HCT116 (cell line): Measurements from ENCODE around the gene SH2B3. TPM values are rescaled to one million over a fixed set of nuclear protein-coding genes. Genes with fewer than 3 reads are reported as not detected.

ENCODE experiments used
- ATAC-seq: fragments of 200-7000 bp; cut with Tn5 transposase; 2 replicates; pipeline ENCODE4 v1.9.1; 2020; ENCODE audit warnings: mild to moderate bottlenecking, moderate library complexity
- BruUV-seq: library from RNA; stranded (reverse); fragments of 400-500 nt; replicated peaks from 2 replicates; lab custom pipeline; 2021; lab: Mats Ljungman, UMichigan
- CTCF ChIA-PET: fragments of 300-600 bp; sonication (Branson Sonifier 250); formaldehyde crosslinking; loops from one replicate; lab custom pipeline; 2021; ENCODE audit warnings: antibody characterized with exemption; lab: Charles Lee
- POLR2A ChIA-PET: fragments of 300-600, 350-600 bp; sonication (Branson Sonifier 250); formaldehyde crosslinking; loops from one replicate; lab custom pipeline; 2021; ENCODE audit warnings: antibody characterized with exemption; lab: Charles Lee
- RAD21 ChIA-PET, 2 experiments: fragments of 300-600 bp; sonication (Branson Sonifier 250); formaldehyde crosslinking; loops; one replicate each; lab custom pipeline; 2023; ENCODE audit warnings: low total read pairs in 2 of 2; ENCODE audit not compliant: uncharacterized antibody in 2 of 2, unreplicated experiment in 2 of 2, low non-redundant PET in 1 of 2; lab: Charles Lee
- DNase-seq: peaks from one replicate; pipeline ENCODE4 v3.0.0-alpha.2; 2010; ENCODE audit warnings: low read depth, low spot score
- H2AFZ ChIP-seq: fragments of 200-600 bp; shearing (Covaris generic), sonication (generic); 2 replicates; pipeline ENCODE4 v1.6.1; 2017; ENCODE audit warnings: low read depth, mixed run types, mixed read lengths, antibody characterized with exemption, low read length; ENCODE audit not compliant: poor library complexity, severe bottlenecking
- H3K27ac ChIP-seq: 2 replicates; pipeline ENCODE4 v1.5.1; 2012; ENCODE audit warnings: low read depth, low read length
- H3K27me3 ChIP-seq: fragments of 200-600 bp; sonication (generic); 2 replicates; pipeline ENCODE4 v1.6.1; 2016; ENCODE audit warnings: mixed run types, low read length, mixed read lengths; ENCODE audit not compliant: insufficient read depth
- H3K36me3 ChIP-seq, 2 experiments: fragments of 200-500 bp in 1 of 2; fragments of 200-600 bp in 1 of 2; sonication (Bioruptor generic) in 1 of 2; sonication (generic) in 1 of 2; 2 replicates each; pipeline versions ENCODE4 v1.5.1 to v1.6.1; 2014 to 2016; ENCODE audit warnings: low read length in 2 of 2, inconsistent platforms in 1 of 2, mixed read lengths in 1 of 2, mixed run types in 1 of 2; ENCODE audit not compliant: insufficient read depth in 2 of 2, control insufficient read depth in 1 of 2
- H3K4me1 ChIP-seq, 2 experiments: fragments of 200-600 bp in 1 of 2; sonication (generic) in 1 of 2; 2 replicates each; pipeline versions ENCODE4 v1.5.1 to v1.6.1; 2012 to 2017; ENCODE audit warnings: low read length in 2 of 2, inconsistent platforms in 1 of 2, mild to moderate bottlenecking in 1 of 2, mixed read lengths in 1 of 2, mixed run types in 1 of 2, moderate library complexity in 1 of 2; ENCODE audit not compliant: insufficient read depth in 2 of 2, control insufficient read depth in 1 of 2
- H3K4me2 ChIP-seq: fragments of 200-600 bp; sonication (generic); 2 replicates; pipeline ENCODE4 v1.6.1; 2017; ENCODE audit warnings: mixed run types, low read length, mixed read lengths
- H3K4me3 ChIP-seq, 2 experiments: fragments of 200-600 bp in 1 of 2; sonication (generic) in 1 of 2; replicated peaks in 1 of 2; 2 replicates each; pipeline ENCODE4 v1.5.1; 2011 to 2016; ENCODE audit warnings: low read length in 2 of 2, control low read depth in 1 of 2, low read depth in 1 of 2, mild to moderate bottlenecking in 1 of 2, mixed read lengths in 1 of 2, mixed run types in 1 of 2
- H3K79me2 ChIP-seq: fragments of 200-600 bp; sonication (generic); 2 replicates; pipeline ENCODE4 v1.6.1; 2017; ENCODE audit warnings: mild to moderate bottlenecking, mixed run types, low read length, moderate library complexity, mixed read lengths; ENCODE audit not compliant: insufficient read depth
- H3K9ac ChIP-seq: fragments of 200-600 bp; sonication (generic); 2 replicates; pipeline ENCODE4 v1.6.1; 2016; ENCODE audit warnings: low read length, mixed read lengths
- H3K9me2 ChIP-seq: fragments of 200-600 bp; sonication (generic), shearing (Covaris generic); 2 replicates; pipeline ENCODE4 v1.6.1; 2017; ENCODE audit warnings: mixed run types, mild to moderate bottlenecking, moderate library complexity; ENCODE audit not compliant: insufficient read depth
- H3K9me3 ChIP-seq, 2 experiments: fragments of 200-500 bp in 1 of 2; fragments of 200-600 bp in 1 of 2; sonication (Bioruptor generic) in 1 of 2; sonication (generic) in 1 of 2; 2 replicates each; pipeline ENCODE4 v1.6.1; 2014 to 2017; ENCODE audit warnings: low read length in 2 of 2, mixed read lengths in 2 of 2, inconsistent platforms in 1 of 2, low read depth in 1 of 2, mild to moderate bottlenecking in 1 of 2, mixed run types in 1 of 2, moderate library complexity in 1 of 2; ENCODE audit not compliant: control insufficient read depth in 1 of 2, insufficient read depth in 1 of 2
- H4K20me1 ChIP-seq: fragments of 200-600 bp; sonication (generic), shearing (Covaris generic); 2 replicates; pipeline ENCODE4 v1.6.1; 2017; ENCODE audit warnings: mixed run types, mild to moderate bottlenecking, moderate library complexity; ENCODE audit not compliant: insufficient read depth
- CEBPB ChIP-seq: IDR thresholded peaks from 2 replicates; pipeline ENCODE4 v1.6.1; 2012; ENCODE audit warnings: low read depth
- EZH2 ChIP-seq: fragments of 200-600 bp; sonication (generic); IDR thresholded peaks from 2 replicates; pipeline ENCODE4 v1.6.1; 2017; ENCODE audit warnings: antibody characterized with exemption, mixed run types
- EZH2phosphoT487 ChIP-seq: fragments of 200-600 bp; IDR thresholded peaks from 2 replicates; pipeline ENCODE4 v1.6.1; 2018; ENCODE audit warnings: antibody characterized with exemption, borderline replicate concordance
- FOSL1 ChIP-seq: IDR thresholded peaks from 2 replicates; pipeline ENCODE4 v1.6.1; 2012; ENCODE audit warnings: low read depth
- POLR2AphosphoS5 ChIP-seq: IDR thresholded peaks from 2 replicates; pipeline ENCODE4 v1.6.1; 2011; ENCODE audit warnings: mild to moderate bottlenecking, low read depth, low read length, moderate library complexity
- SP1 ChIP-seq: IDR thresholded peaks from 2 replicates; pipeline ENCODE4 v1.6.1; 2012; ENCODE audit warnings: low read depth
- SRF ChIP-seq: IDR thresholded peaks from 2 replicates; pipeline ENCODE4 v1.6.1; 2012; ENCODE audit warnings: low read depth
- ZFX ChIP-seq: fragments of 450-650 bp; IDR thresholded peaks from 2 replicates; pipeline ENCODE4 v1.6.1; 2017
- intact Hi-C: fragments of 100-400 bp; cut with micrococcal nuclease; formaldehyde crosslinking; loops from 2 replicates; pipeline ENCODE4 v1.10.0; 2022
- total RNA-seq: library from RNA; stranded (reverse); gene quantifications from one replicate; pipeline ENCODE4 v1.2.1, GENCODE V29; 2021; ENCODE audit not compliant: unreplicated experiment
- TF ChIP-seq, protein P1 (sequence below): IDR thresholded peaks from 2 replicates; pipeline ENCODE4 v1.6.1; 2012; ENCODE audit warnings: low read depth

SH2B3 gene
- total RNA-seq, 1 experiment from 2014 or later, result 17.3 TPM

- Histone ChIP-seq H3K4me2 (no peak overlapping the region), H3K36me3 (peaks cover 25 to 29% of the 10 kb centered on the region in 2 experiments; a peak in 3 of 4 replicates), H2AFZ (no peak overlapping the region), H3K9me3 (no peaks in the 10 kb centered on the region), H3K9ac (no peak overlapping the region), H3K4me1 (no peaks in the 10 kb centered on the region), H3K79me2 (no peaks in the 10 kb centered on the region; the same call in 1 of the 2 replicates), H3K4me3 (no peak overlapping the region), H3K27me3 (no peaks in the 10 kb centered on the region), H4K20me1 (no peaks in the 10 kb centered on the region), H3K9me2 (no peaks in the 10 kb centered on the region), H3K27ac (no peak overlapping the region)
- ChIA-PET CTCF (interaction anchor here (0.6 kb wide), 1 partner anchor 216 kb away, joined by 3 read pairs; no protein-coding TSS in a partner anchor), RAD21 (no interaction called here), POLR2A (no interaction called here)
- TF ChIP-seq EZH2 (no peak), SRF (no peak), ZFX (no peak), POLR2AphosphoS5 (no peak)
- TF ChIP-seq, protein P1, sequence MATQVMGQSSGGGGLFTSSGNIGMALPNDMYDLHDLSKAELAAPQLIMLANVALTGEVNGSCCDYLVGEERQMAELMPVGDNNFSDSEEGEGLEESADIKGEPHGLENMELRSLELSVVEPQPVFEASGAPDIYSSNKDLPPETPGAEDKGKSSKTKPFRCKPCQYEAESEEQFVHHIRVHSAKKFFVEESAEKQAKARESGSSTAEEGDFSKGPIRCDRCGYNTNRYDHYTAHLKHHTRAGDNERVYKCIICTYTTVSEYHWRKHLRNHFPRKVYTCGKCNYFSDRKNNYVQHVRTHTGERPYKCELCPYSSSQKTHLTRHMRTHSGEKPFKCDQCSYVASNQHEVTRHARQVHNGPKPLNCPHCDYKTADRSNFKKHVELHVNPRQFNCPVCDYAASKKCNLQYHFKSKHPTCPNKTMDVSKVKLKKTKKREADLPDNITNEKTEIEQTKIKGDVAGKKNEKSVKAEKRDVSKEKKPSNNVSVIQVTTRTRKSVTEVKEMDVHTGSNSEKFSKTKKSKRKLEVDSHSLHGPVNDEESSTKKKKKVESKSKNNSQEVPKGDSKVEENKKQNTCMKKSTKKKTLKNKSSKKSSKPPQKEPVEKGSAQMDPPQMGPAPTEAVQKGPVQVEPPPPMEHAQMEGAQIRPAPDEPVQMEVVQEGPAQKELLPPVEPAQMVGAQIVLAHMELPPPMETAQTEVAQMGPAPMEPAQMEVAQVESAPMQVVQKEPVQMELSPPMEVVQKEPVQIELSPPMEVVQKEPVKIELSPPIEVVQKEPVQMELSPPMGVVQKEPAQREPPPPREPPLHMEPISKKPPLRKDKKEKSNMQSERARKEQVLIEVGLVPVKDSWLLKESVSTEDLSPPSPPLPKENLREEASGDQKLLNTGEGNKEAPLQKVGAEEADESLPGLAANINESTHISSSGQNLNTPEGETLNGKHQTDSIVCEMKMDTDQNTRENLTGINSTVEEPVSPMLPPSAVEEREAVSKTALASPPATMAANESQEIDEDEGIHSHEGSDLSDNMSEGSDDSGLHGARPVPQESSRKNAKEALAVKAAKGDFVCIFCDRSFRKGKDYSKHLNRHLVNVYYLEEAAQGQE, result no peak
- intact Hi-C loops, result no loop called here
- ATAC-seq, result no peak
- no TSS peak for BruUV-seq
- no peak for DNase-seq
Observed at GRCh38 chr12:111457071-111457470, 51.3 kb downstream of the SH2B3 start.

- Histone ChIP-seq H2AFZ (no peak overlapping the region), H3K4me2 (no peak overlapping the region), H3K4me1 (no peaks in the 10 kb centered on the region), H3K4me3 (no peak overlapping the region), H3K9ac (no peak overlapping the region), H3K79me2 (no peaks in the 10 kb centered on the region; the same call in 1 of the 2 replicates), H3K9me3 (no peaks in the 10 kb centered on the region), H3K36me3 (peaks cover 25 to 27% of the 10 kb centered on the region in 2 experiments; a peak in 3 of 4 replicates), H3K9me2 (no peaks in the 10 kb centered on the region), H4K20me1 (no peaks in the 10 kb centered on the region), H3K27me3 (no peaks in the 10 kb centered on the region), H3K27ac (no peak overlapping the region)
- intact Hi-C loops, result no loop called here
- no TSS peak for BruUV-seq
- ChIA-PET CTCF (no interaction called here), POLR2A (no interaction called here), RAD21 (no interaction called here)
- no peak for DNase-seq
- ATAC-seq, result no peak
- no peak for TF ChIP-seq FOSL1
- TF ChIP-seq EZH2phosphoT487, result no peak
- no peak for TF ChIP-seq ZFX
- no peak for TF ChIP-seq SRF
- TF ChIP-seq CEBPB, result no peak
- TF ChIP-seq, protein P1, result no peak
- TF ChIP-seq SP1, result no peak
Observed at GRCh38 chr12:111457577-111457976, 51.9 kb downstream of the SH2B3 start.
